GM12874 (cell line): ENCODE results near the gene THAP3.

Experiments used
- CTCF ChIP-seq: IDR thresholded peaks from 2 replicates; pipeline ENCODE4 v1.5.1; 2011; ENCODE audit warnings: low read depth, mild to moderate bottlenecking, control low read depth, low read length, moderate library complexity; ENCODE audit not compliant: insufficient read depth

The THAP3 gene

GRCh38 chr1:6593810-6594209 lies 30.9 kb upstream of the THAP3 start:
- TF ChIP-seq CTCF, result no peak

GRCh38 chr1:6594977-6595740 lies 29.5 kb upstream of the THAP3 start:
- no peak for TF ChIP-seq CTCF

GRCh38 chr1:6596351-6596750 lies 28.3 kb upstream of the THAP3 start:
- no peak for TF ChIP-seq CTCF

- no peak for TF ChIP-seq CTCF
These were observed 27.5 kb upstream of the THAP3 start for GRCh38 chr1:6596886-6597776.

GRCh38 chr1:6597777-6598131 lies 26.9 kb upstream of the THAP3 start:
- TF ChIP-seq CTCF, result no peak

GRCh38 chr1:6599141-6599975 lies 25.3 kb upstream of the THAP3 start:
- TF ChIP-seq CTCF, result no peak

- TF ChIP-seq CTCF, result no peak
These were observed 24.1 kb upstream of the THAP3 start for GRCh38 chr1:6600410-6601048.
